Transverse colon (tissue), 4 donors: ENCODE measurements around the gene ERICH3.

Experiments used
- CTCF ChIP-seq, 5 experiments: fragments of 200-600 bp in 3 of 5; fragments of 450-650 bp in 2 of 5; sonication (generic) in 3 of 5; IDR thresholded peaks; 1 replicate in 2 of 5; 2 replicates in 3 of 5; pipeline ENCODE4 v1.5.1; 2016 to 2017; ENCODE audit warnings: antibody characterized with exemption in 5 of 5, inconsistent platforms in 3 of 5, mild to moderate bottlenecking in 2 of 5, moderate library complexity in 1 of 5
- POLR2AphosphoS5 ChIP-seq, 3 donors: sonication (generic); formaldehyde crosslinking; IDR thresholded peaks; one replicate each; pipeline ENCODE4 v1.6.1; 2016; ENCODE audit warnings: antibody characterized with exemption in 3 of 3

- TF ChIP-seq CTCF (IDR thresholded peaks at IDR 0.05): no peak
- no peak for TF ChIP-seq POLR2AphosphoS5 (IDR thresholded peaks at IDR 0.05)
These were observed 32.4 kb downstream of the ERICH3 start for GRCh38 chr1:74641161-74641560.
